UCSD-AML1 (cell line): ENCODE data around the gene KIF13A.

Experiments
- DNase-seq: peaks from one replicate; lab custom pipeline; 2025; ENCODE audit not compliant: unreplicated experiment; lab: John Stamatoyannopoulos, UW

Gene KIF13A

GRCh38 chr6:17730078-17730704 is 257.2 kb downstream of the KIF13A start:
- DNase-seq, result no peak

GRCh38 chr6:17729223-17730077 is 258.0 kb downstream of the KIF13A start:
- no peak for DNase-seq

- DNase-seq, result no peak
These were observed 258.7 kb downstream of the KIF13A start for GRCh38 chr6:17728551-17729222.

GRCh38 chr6:17725083-17725482 is 262.4 kb downstream of the KIF13A start:
- peak; percentile 70 for DNase-seq

- no peak for DNase-seq
These were observed 263.1 kb downstream of the KIF13A start for GRCh38 chr6:17724341-17724740.

- no peak for DNase-seq
These were observed 265.8 kb downstream of the KIF13A start for GRCh38 chr6:17721671-17722070.

GRCh38 chr6:17719323-17720041 is 268.0 kb downstream of the KIF13A start:
- DNase-seq, result no peak

- DNase-seq, result no peak
These were observed 271.2 kb downstream of the KIF13A start for GRCh38 chr6:17716221-17716620.

- DNase-seq, result peak; percentile 13
These were observed 272.3 kb downstream of the KIF13A start for GRCh38 chr6:17714879-17715851.

- no peak for DNase-seq
These were observed 273.3 kb downstream of the KIF13A start for GRCh38 chr6:17714177-17714576.

- no peak for DNase-seq
These were observed 274.9 kb downstream of the KIF13A start for GRCh38 chr6:17712576-17712975.

- no peak for DNase-seq
These were observed 277.1 kb downstream of the KIF13A start for GRCh38 chr6:17710331-17710730.

GRCh38 chr6:17709476-17709875 is 278.0 kb downstream of the KIF13A start:
- no peak for DNase-seq
